Measurements from ENCODE around the gene CRYBA2. TPM values are rescaled to one million over a fixed set of nuclear protein-coding genes. Genes with fewer than 3 reads are reported as not detected.

Gene CRYBA2
- total RNA-seq, 1 donor from 2014 or later = not detected

DNA sequence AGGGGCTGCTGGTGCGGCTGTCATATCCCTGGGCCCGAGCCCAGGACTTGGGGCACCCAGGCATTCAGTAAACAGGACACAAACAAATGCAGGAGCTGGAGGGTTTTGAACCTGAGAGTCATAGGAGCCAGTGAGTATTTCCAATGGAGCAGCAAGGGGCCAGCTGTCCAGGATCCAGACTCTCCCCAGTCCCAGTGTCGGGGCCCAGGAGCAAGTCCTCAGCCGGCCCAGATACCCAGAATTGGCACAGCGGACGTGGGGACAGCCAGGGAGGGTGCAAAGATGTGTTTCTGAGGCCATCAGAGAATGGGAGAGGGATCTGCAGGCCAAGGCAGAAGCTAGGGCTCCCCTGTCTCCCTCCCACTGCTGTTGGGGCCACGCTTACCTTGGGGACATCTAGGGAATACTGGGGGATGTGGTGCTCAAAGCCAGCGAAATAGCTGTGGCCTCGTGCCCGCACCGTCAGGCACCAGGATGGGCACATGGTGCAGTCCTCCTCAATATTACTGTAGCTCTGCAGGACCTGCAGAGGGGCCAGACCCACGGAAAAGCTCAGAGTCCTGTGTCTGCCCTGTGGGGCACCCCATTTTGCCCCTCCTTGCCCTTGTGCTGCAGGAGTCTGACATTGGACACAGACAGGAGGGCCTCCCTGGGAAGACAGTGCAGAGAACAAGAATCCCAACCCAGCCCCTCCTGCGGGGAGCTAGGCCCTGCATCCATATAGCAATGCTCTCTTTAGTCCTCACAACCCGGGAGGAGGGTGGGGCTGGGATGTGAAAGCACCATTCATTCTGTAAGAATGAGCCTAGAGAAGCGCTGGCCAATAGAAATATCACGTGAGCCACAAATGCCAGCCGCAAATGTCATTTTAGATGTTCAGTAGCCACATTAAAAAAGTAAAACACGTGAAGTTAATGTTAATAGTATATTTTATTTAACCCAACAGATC is 32.7 kb upstream of the CRYBA2 start:
- intact Hi-C loops (cut with DNase I) = no loop called here
- no peak for ATAC-seq (ENCODE audit: poor library complexity)

DNA sequence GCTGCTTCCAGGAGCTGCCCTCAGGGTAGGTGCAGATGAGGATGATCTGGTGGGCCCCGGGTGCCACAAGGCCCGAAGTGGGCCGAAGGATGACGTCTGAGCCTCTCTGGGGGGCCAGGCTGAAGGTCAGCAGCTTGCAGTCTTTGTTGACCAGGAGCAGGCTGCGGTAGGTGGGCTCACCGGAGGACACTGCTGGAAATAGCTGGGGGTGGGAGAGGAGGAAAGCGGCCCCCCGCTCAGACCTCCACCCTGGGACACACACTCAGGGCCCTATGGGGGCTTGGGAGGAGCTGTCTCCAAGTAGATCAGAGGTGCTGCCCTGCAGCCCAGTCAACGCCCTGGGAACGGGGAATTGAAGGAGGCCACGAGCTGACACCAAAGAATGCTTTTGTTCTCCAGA is 30.8 kb upstream of the CRYBA2 start:
- DNase-seq (no peak), ATAC-seq (ENCODE audit: poor library complexity) (no peak)
- intact Hi-C loops (cut with DNase I) = no loop called here

More for the DNA sequence above, 32.7 kb upstream of the CRYBA2 start:
- DNase-seq = no peak

DNA sequence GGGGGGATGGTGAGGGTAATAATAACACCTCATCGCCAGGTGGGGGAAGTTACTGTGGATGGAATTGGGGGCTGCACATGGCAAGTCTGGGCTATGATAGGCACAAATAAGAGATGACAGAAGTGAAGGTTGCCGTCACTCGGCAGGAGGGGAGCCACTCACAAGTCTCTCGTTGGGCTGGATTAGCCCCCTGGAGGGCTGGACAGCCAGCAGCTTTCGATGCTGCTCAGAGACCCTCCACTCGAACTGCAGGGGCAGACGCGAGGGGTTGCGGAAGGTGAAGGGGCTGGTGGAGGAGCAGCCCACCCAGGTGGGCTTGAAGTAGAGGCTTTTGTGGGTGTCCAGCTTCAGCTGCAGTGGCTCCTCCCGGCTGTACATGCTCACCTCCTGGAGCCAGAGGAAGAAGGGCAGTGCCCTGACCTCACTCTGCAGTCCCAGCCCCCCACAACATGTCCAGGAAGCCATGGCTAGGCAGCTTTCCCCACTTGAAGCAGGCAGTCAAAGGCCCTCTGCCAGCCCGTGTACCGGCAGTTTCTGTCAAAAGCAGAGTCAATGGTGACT is 29.9 kb upstream of the CRYBA2 start:
- intact Hi-C loops (cut with DNase I) = no loop called here
- no peak for DNase-seq
- ATAC-seq (ENCODE audit: poor library complexity) = no peak

DNA sequence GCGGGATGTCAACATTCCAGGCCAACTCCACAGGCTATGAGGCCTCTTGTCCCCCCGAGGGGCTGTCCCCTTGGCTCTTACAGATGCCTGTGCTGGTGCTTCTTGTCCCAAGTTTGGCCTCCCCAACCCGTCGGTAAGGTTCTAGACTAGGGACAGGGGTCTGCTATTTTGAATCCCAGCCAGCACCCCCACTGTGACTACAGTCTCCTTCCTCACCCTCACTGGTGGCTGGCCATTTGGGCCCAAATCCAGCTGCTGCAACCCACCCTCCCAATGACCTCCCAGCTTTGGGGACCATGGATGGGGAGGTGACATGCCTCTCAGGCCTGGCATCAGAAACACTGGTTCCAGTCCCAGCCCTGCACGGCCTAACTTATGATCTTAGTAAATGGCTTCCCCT is 29.4 kb upstream of the CRYBA2 start:
- DNase-seq (no peak), ATAC-seq (ENCODE audit: poor library complexity) (no peak)
- intact Hi-C loops (cut with DNase I) = no loop called here

GRCh38 chr2:219022041-219022440 is 28.8 kb upstream of the CRYBA2 start:
- intact Hi-C loops (cut with DNase I) = no loop called here
- peak; percentile 22 for DNase-seq
- ATAC-seq (ENCODE audit: poor library complexity) = no peak

GRCh38 chr2:219021591-219021990 is 28.4 kb upstream of the CRYBA2 start:
- no peak for ATAC-seq (ENCODE audit: poor library complexity)
- intact Hi-C loops (cut with DNase I) = no loop called here
- DNase-seq = peak; percentile 2

DNA sequence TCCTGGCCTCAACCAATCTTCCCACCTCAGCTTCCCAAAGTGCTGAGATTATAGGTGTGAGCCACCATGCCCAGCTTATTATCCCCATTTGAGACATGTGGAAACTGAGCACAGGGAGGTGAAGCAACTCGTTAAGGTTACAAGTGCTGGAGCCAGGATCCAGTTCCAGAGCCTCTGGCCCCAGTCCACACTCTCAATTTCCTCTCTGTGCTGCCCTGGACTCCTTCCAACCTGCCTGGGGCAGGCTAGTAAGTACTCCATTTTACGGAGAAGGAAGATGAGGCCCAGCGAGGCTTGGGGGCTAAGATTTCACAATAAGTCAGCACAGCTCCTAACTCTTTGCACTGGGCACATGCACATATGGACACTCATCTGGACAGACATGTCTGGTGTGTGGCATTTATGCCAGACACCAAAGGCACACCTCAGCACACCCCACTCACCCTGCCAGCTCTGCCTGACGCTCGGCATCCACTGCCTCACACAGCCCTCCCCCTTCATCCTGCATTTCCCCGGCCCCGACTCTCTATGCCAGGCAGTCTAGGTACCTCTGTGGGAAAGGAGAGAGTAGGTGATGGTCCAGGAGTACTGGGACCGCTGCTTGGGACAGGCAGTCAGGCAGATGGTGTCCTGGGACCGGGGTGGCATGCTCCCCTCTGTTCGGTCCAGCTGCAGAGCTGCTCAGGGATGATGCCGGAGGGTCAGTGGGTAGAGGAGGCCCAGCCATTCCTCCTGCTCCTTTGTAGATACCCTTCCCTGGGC is 27.6 kb upstream of the CRYBA2 start:
- ATAC-seq (ENCODE audit: poor library complexity) (no peak), DNase-seq (peak; percentile 27)
- intact Hi-C loops (cut with DNase I) = no loop called here

DNA sequence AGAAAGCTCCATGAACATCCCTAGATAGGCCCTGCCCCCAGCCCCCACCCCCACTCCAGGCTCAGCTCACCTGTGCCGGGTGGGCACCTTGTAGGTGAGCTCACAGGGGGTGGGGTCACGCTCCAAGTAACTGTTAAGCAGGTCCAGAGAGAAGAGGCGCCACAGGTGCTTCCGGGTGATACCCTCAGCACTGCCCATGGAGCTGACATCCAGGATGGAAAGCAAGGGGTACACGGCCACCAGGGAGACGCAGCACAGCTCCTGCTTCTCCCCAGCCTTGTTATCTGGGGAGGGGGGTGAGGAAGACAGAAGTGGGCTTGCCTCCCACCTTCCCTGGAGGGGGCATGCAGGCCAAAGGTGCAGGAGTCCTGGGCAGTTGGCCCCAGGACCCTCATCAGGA is 26.2 kb upstream of the CRYBA2 start:
- intact Hi-C loops (cut with DNase I) = no loop called here
- DNase-seq = no peak
- no peak for ATAC-seq (ENCODE audit: poor library complexity)

- DNase-seq (peak; percentile 39), ATAC-seq (ENCODE audit: poor library complexity) (no peak)
- intact Hi-C loops (cut with DNase I) = no loop called here
Observed at GRCh38 chr2:219018726-219019125, 25.5 kb upstream of the CRYBA2 start.

GRCh38 chr2:219018286-219018685 is 25.1 kb upstream of the CRYBA2 start:
- intact Hi-C loops (cut with DNase I) = no loop called here
- DNase-seq (peak; percentile 10), ATAC-seq (ENCODE audit: poor library complexity) (no peak)

- intact Hi-C loops (cut with DNase I) = no loop called here
- peak; percentile 18 for DNase-seq
- ATAC-seq (ENCODE audit: poor library complexity) = no peak
Observed at GRCh38 chr2:219017201-219017931, 24.1 kb upstream of the CRYBA2 start.

GRCh38 chr2:219016721-219017120 is 23.5 kb upstream of the CRYBA2 start:
- intact Hi-C loops (cut with DNase I) = no loop called here
- ATAC-seq (ENCODE audit: poor library complexity) = no peak
- peak; percentile 11 for DNase-seq

DNA sequence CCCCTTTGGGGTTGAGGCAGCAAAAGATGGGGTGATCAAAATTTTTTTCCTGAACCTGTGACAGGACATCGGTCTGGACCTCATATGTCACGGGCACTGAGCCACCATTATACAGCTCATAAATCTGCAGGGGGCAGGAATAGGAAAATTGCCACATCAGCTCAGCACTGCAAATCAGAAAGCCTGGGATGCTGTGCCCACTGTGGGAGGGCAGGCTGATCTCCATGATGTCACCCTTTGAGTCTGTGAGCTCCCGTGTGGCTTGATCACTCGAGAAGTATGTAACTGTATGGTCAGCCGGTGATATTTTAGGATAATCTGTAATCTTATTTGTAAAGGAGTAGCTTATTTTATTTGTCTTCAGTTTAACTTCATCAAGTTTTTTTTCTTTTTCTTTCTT is 17.7 kb upstream of the CRYBA2 start:
- DNase-seq (no peak), ATAC-seq (ENCODE audit: poor library complexity) (no peak)
- intact Hi-C loops (cut with DNase I) = no loop called here

GRCh38 chr2:219010162-219010756 is 17.0 kb upstream of the CRYBA2 start:
- intact Hi-C loops (cut with DNase I) = no loop called here
- DNase-seq (no peak), ATAC-seq (ENCODE audit: poor library complexity) (no peak)

- no peak for DNase-seq
Observed at GRCh38 chr2:219009294-219009693, 16.1 kb upstream of the CRYBA2 start.

GRCh38 chr2:219003979-219004378 is 10.8 kb upstream of the CRYBA2 start:
- no peak for ATAC-seq (ENCODE audit: poor library complexity)
- no peak for DNase-seq
- intact Hi-C loops (cut with DNase I) = no loop called here

More at GRCh38 chr2:219009294-219009693, 16.1 kb upstream of the CRYBA2 start:
- ATAC-seq (ENCODE audit: poor library complexity) = no peak
- intact Hi-C loops (cut with DNase I) = no loop called here

DNA sequence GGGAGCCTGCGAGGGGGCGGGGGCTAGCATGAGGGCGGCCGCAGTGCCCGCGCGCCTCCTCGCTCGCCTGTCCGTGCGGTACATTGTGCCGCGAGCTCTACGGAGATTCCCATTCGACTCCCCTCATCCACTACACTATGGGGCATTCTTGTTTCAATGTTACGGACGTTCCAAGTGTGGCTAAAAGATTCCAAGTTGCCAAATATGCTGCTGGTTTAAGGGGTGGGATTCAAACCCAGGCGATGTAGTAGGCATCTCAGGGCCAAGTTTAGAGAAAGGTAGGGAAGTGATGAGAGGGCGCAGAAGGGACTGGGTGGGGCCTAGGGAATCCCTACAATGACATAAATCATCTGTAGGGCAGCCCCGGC is 10.0 kb upstream of the CRYBA2 start:
- intact Hi-C loops (cut with DNase I) = no loop called here
- ATAC-seq (ENCODE audit: poor library complexity) = no peak
- no peak for DNase-seq

DNA sequence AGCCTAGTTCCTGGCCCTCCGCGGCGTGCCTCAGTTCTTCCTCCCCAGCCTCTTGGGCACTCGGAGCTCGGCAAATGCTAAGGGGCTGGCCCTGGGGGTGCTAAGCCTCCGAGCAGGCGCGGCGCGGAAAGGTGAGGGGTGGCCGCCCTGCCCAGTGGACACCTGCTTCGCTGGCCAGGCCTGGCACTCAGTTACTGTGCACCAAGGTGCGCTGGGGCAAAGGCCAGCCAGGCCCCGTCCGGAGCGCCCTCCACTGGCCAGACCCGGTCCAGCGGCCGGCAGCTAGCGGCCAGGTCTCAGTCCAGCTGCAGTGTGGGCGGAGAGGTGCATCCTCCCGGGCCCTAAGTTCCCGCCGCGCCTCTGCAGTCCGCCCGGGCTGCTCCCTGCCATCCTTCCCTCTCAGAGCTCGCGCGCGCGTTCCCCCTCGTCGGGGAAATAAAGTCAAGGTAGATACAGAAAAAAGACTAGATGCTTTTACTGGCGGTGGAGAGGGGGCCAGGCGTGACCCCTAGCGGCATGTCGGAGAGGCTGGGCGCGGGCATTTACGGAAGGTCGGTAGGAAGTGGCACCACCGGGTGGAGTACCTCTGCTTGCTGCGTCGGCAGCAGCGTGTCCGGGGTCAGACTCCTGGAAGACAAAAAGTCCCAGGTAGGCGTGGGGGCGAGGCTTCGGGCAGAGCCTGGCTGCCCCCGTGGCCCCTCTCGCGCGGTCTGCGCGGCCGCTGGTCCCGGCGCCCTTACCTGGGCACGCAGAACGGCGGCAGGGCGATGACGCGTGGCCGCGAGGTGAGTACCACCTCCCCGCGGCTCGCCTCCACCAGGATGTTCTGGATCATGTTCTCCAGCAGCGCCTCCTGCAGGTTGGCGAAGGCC is 9.4 kb upstream of the CRYBA2 start:
- peak; percentile 43 for ATAC-seq (ENCODE audit: poor library complexity)
- DNase-seq = no peak
- intact Hi-C loops (cut with DNase I) = no loop called here
